ENCODE measurements around the gene FKBP8.
"Not testable (repeated sequence)": the region's sequence is repeated elsewhere in the genome, so short reads cannot be mapped to it uniquely, and the experiment has no call there.

FKBP8 gene

DNA sequence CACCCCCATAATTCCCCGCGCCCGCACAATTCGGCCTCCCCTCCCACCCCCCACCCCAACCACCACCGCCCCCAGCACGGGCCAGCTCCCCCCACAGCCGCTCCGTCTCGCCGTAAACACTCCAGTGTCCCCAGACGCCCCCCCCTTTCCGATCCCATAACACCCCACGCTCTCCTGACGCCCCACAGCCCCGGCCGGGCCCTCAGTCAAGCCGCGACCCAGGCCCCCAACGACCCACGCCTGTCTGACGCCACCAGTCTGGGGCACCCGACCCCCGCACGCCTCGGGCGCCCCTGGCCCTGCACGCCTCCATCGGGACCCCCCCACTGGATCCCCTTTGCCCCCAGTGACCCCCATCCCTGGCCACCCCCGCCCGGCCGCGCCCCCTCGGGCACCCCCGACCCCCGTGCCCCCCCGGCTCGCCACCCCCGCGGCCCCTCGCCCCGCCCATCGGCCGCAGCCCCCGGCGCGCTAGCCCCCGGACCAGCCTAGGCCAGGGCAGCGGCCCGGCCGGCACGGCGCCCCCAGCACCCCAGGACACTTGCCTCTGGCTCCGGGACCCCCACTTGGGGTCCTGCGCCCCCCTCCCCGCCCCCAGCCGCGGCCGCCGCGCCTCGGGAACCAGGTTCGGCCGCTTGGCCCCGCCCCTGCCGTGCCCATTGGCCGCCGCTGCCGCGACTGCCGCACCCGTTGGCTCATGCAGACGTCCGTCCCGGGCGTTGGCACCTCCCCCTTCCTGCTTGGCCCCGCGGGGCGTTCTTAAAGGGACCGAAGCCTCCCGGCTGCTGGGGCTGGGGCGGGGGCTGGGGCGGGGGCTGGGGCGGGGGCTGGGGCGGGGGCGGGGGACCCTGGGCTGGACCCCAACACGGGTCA is at the start of gene FKBP8:
FKBP8 (minus strand) TSS at position 633 of the 873 bp plus-strand sequence. CDS start 1,603 bp downstream, outside the sequence.
- peak; percentile 93 to 95 for DNase-seq

- not testable (repeated sequence) for DNase-seq
Observed at GRCh38 chr19:18592732-18593131, 49.4 kb upstream of the FKBP8 start.

DNA sequence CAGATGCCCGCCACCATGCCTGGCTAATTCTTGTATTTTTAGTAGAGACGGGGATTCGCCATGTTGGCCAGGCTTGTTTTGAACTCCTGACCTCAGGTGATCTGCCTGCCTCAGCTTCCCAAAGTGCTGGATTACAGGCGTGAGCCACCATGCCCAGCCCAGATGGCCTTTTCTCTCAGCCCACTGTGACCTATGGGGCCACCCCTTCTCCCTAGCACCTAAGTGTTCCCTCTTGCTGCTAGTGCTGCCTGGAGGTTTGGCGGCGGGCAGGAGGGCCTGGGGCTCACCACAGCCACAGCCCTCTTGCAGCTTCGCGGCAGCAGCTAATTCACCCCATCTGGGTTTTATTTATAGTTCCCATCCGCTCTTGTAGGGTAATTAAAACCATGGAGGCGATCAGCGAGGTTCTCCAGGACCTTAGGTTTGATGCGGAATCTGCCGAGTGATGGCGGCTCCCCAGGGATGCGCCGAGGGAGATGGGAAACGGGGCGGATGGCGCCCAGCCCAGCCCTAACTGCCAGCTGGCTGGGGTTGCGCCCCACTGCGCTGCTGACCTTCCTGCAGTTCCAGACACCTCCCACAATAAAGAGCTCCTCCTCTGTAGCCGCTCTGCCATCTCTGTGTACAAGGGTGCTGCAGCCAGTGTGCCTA is 48.5 kb upstream of the FKBP8 start:
- no peak for DNase-seq

DNA sequence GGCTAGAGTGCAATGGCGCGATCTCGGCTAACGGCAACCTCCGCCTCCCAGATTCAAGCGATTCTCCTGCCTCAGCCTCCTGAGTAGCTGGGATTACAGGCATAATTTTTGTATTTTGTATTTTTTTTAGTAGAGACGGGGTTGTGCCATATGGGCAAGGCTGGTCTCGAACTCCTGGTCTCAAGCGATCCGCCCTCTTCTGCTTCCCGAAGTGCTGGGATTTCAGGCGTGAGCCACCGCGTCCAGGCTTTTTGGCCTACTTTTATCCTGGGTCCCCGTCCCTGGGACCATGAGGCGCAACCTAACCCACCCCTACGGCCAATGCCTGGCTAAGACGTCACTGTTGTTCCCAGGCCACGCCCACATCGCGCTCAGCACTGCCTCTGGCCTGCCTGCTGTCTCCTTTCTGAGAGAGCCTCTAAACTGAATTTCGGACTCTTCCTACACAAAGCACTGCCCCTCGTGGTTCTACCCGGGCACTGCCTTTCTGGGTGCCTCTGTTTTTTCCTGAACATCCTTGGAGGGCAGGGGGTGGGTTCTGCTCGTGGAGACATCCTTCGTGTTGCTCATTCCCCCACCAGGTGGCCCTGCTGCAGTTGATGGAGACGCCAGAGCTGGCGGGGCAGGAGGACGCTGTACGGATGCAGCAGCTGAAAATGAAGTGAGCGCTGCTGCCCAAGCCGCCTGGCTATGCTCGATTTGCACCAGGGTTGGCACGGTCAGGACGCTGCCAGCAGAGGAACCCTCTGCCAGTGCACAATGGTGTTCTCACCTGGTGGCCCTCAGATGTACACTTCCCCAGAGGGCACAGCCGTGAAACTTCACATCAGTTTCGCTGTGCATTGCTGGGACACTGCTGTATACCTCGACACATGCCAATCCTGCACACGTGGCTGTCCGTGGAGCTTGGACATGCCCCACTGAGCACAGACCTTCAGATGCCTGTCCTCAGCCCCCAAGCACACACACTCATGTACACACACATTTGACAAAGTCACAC is 47.2 kb upstream of the FKBP8 start:
- DNase-seq, result no peak

- peak; percentile 60 for DNase-seq
Observed at GRCh38 chr19:18589380-18590272, 46.3 kb upstream of the FKBP8 start.

GRCh38 chr19:18588611-18589379 is 45.4 kb upstream of the FKBP8 start, which contains the start of gene REX1BD:
REX1BD (plus strand) TSS chr19:18588798; CDS start chr19:18588802, 4 bp downstream.
- DNase-seq, result peak; percentile 86 to 88

GRCh38 chr19:18587962-18588610 is 44.7 kb upstream of the FKBP8 start:
- no peak for DNase-seq

- DNase-seq, result no peak
Observed at GRCh38 chr19:18587561-18587960, 44.2 kb upstream of the FKBP8 start.

DNA sequence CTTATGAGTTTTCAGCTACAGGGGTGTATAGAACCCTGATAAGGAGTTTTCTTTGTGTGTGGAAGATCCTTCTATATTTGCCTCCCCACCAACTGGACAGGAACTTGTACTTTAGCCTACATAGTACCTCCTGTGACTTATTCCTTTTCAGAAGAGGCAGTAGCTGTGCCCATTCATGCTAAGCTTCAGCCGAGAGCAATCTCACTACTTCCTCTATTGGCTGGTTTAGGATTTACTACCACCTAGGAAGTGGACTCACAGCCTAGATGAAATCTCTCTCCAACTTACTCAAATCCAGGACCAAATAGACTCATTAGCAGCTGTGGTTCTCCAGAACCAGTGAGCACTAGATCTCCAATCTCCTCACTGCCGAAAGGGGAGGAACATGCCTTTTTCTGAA is 42.9 kb upstream of the FKBP8 start:
- no peak for DNase-seq

- no peak for DNase-seq
Observed at GRCh38 chr19:18580311-18580710, 36.9 kb upstream of the FKBP8 start.

DNA sequence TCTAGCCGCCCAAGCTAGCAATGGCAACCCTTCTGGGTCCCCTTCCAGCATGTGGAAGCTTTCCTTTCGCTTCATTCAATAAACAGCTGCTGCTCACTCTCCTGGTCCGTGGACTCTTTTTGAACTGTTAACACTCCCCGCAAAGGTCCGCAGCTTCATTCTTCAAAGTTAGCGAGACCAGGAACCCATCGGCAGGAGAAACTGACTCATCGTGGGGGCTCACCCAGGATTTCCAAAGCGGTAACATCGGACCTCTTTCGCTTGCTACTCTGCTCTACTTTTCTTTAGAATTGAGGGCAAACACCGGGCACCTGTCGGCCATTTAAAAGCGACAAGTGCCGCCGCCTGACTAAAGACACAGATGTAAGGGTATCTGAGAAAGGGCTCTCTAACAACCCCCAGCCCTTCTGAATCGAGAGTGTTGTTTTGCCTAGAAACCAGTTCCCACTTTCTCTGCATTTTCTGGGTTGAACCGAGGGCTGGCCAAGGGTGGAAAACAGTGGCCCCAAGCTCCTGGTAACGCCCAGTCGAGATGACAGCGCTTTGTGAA is 34.1 kb upstream of the FKBP8 start:
- no peak for DNase-seq

DNA sequence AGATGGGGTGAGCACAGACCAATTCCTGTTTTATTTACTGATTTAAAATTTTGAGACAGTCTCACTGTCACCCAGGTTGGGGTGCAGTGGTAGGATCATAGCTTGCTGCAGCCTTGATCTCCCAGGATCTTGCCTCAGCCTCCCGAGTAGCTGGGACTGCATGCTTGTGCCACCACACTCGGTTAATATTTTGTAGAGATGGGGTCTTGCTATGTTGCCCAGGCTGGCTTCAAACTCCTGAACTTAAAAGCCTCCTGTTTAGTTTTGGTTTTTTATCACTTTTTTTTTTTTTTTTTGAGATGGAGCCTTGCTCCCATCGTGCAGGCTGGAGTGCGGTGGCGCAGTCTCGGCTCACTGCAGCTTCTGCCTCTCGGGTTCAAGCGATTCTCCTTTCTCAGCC is 33.0 kb upstream of the FKBP8 start:
- DNase-seq, result no peak

GRCh38 chr19:18574691-18575291 is 31.4 kb upstream of the FKBP8 start:
- no peak for DNase-seq

- peak; percentile 97 to 98 for DNase-seq
Observed at GRCh38 chr19:18571564-18572344, 28.4 kb upstream of the FKBP8 start, which contains the start of gene UBA52. UBA52 (plus strand) TSS chr19:18571857; CDS start chr19:18573301, 1,444 bp downstream.

GRCh38 chr19:18568367-18568766 is 25.0 kb upstream of the FKBP8 start:
- DNase-seq, result no peak

GRCh38 chr19:18566953-18567352 is 23.6 kb upstream of the FKBP8 start:
- DNase-seq, result no peak

- no peak for DNase-seq
Observed at GRCh38 chr19:18562086-18562485, 18.7 kb upstream of the FKBP8 start.

DNA sequence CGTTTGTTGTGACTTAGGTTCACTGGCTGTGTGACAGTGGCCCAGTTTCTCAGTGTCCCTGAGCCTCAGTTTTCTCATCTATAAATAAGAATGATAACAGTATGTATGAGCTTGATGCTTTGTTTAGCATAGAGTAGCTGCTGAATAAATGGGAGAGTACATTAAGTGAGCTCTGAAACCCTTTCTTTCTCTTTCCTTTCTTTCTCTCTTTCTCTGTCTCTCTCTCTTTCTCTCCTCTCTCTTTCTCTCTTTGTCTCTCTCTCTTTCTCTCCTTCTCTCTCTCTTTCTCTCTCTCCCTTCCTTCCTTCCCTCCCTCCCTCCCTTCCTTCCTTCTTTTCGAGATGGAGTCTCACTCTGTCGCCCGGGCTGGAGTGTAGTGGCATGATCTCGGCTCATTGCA is 16.3 kb upstream of the FKBP8 start:
- DNase-seq, result no peak

GRCh38 chr19:18558604-18559003 is 15.2 kb upstream of the FKBP8 start:
- no peak for DNase-seq

All from activated CD4-positive, alpha-beta T cell treated with anti-CD3 and anti-CD28 coated beads, Interleukin-2, amount 50 U/mL, for 4 hours (primary cell).